A673 (cell line): ENCODE data around the gene SGMS2.

Experiments
- CTCF ChIP-seq: fragments of 300-800, 200-600 bp; sonication (generic); conservative IDR thresholded peaks from 2 replicates; pipeline ENCODE4 v1.5.1; 2017; ENCODE audit warnings: low read depth, mild to moderate bottlenecking, antibody characterized with exemption, low read length, moderate library complexity, mixed read lengths
- EZH2 ChIP-seq: fragments of 200-600 bp; sonication (generic); IDR thresholded peaks from 2 replicates; pipeline ENCODE4 v1.6.1; 2017; ENCODE audit warnings: borderline replicate concordance, low read depth, mild to moderate bottlenecking, mixed read lengths, antibody characterized with exemption, low read length; ENCODE audit not compliant: poor library complexity, severe bottlenecking

GRCh38 chr4:107890779-107891178 lies 66.0 kb downstream of the SGMS2 start:
- TF ChIP-seq CTCF: no peak
- no peak for TF ChIP-seq EZH2
